Epithelial cell of esophagus (primary cell): ENCODE results near the gene INPPL1.
"Not testable (repeated sequence)": the region's sequence is repeated elsewhere in the genome, so short reads cannot be mapped to it uniquely, and the experiment has no call there.

Experiments used
- DNase-seq: peaks from one replicate; pipeline ENCODE4 v3.0.0; 2010; ENCODE audit warnings: low read depth
- H3K4me3 ChIP-seq: 2 replicates; pipeline ENCODE4 v1.5.1; 2011; ENCODE audit warnings: mild to moderate bottlenecking, low read length, control low read depth
- TF ChIP-seq, protein P1 (sequence below): IDR thresholded peaks from 2 replicates; pipeline ENCODE4 v1.5.1; 2011; ENCODE audit warnings: low read depth, mild to moderate bottlenecking, low read length, control low read depth, inconsistent platforms; ENCODE audit not compliant: insufficient read depth; ENCODE audit errors: missing control alignments

INPPL1 gene

GRCh38 chr11:72203163-72203562, 21.4 kb upstream of the INPPL1 start:
- DNase-seq = peak; percentile 61
- TF ChIP-seq, protein P1, sequence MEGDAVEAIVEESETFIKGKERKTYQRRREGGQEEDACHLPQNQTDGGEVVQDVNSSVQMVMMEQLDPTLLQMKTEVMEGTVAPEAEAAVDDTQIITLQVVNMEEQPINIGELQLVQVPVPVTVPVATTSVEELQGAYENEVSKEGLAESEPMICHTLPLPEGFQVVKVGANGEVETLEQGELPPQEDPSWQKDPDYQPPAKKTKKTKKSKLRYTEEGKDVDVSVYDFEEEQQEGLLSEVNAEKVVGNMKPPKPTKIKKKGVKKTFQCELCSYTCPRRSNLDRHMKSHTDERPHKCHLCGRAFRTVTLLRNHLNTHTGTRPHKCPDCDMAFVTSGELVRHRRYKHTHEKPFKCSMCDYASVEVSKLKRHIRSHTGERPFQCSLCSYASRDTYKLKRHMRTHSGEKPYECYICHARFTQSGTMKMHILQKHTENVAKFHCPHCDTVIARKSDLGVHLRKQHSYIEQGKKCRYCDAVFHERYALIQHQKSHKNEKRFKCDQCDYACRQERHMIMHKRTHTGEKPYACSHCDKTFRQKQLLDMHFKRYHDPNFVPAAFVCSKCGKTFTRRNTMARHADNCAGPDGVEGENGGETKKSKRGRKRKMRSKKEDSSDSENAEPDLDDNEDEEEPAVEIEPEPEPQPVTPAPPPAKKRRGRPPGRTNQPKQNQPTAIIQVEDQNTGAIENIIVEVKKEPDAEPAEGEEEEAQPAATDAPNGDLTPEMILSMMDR = no peak
- H3K4me3 ChIP-seq = no peak overlapping the region

GRCh38 chr11:72204886-72205285, 19.7 kb upstream of the INPPL1 start:
- no peak overlapping the region for H3K4me3 ChIP-seq
- TF ChIP-seq, protein P1 = no peak
- DNase-seq = no peak

- H3K4me3 ChIP-seq, DNase-seq: not testable (repeated sequence)
Measured at GRCh38 chr11:72206794-72207193, 17.8 kb upstream of the INPPL1 start.

GRCh38 chr11:72208281-72208680, 16.3 kb upstream of the INPPL1 start:
- H3K4me3 ChIP-seq = no peak overlapping the region
- TF ChIP-seq, protein P1 = no peak
- no peak for DNase-seq

DNA sequence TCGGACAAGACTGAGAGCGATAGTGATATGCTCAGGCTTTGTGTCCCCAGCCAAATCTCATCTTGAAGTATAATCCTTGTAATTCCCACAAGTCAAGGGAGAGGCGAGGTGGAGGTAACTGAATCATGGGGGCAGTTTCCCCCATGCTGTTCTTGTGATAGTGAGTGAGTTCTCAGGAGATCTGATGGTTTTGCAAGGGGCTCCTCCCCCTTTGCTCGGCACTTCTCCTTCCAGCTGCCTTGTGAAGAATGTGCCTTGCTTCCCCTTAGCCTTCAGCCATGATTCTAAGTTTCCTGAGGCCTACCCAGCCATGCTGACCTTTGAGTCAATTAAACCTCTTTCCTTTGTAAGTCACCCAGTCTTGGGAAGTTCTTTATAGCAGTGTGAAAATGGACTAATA, 15.5 kb upstream of the INPPL1 start:
- DNase-seq = no peak
- TF ChIP-seq, protein P1 = no peak
- H3K4me3 ChIP-seq = no peak overlapping the region

GRCh38 chr11:72216638-72217037, 7.9 kb upstream of the INPPL1 start, which contains the start of gene FOLR2:
FOLR2 (plus strand) TSS chr11:72216794; CDS start chr11:72218585, 1,791 bp downstream.
- H3K4me3 ChIP-seq = no peak within 1 kb of the TSS
- TF ChIP-seq, protein P1 = no peak
- no peak for DNase-seq

DNA sequence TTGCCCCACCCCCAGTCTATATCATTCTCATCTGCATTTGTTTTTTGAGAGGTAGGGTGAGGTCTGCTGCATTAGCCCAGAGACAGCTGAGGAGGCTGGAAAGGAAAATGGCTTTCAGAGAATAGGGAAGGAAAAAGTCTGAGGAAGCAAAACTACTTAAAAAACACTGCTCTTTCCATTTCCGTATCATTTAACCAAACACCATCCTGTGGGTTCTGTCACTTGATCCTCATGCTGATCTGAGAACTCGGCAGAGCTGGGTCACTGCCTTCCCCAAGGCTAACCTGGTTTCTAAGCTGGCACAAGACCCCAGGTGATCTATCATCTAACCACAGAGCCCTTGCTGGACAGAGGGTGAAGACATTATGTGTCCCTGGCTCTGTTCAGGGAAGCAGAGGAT, 6.7 kb upstream of the INPPL1 start:
- H3K4me3 ChIP-seq = no peak overlapping the region
- TF ChIP-seq, protein P1 = no peak
- DNase-seq = no peak

- no peak overlapping the region for H3K4me3 ChIP-seq
- DNase-seq = no peak
- TF ChIP-seq, protein P1 = no peak
Measured at GRCh38 chr11:72218251-72218745, 6.3 kb upstream of the INPPL1 start.
